Esophagus mucosa (tissue), 1 donor: Measurements from ENCODE around the gene BNC2. TPM values are rescaled to one million over a fixed set of nuclear protein-coding genes. Genes with fewer than 3 reads are reported as not detected.

Source experiments
- ATAC-seq: fragments of 200-7000 bp; cut with Tn5 transposase; one replicate; pipeline ENCODE4 v1.9.1; 2020
- total RNA-seq: library from RNA; stranded (reverse); gene quantifications from one replicate; pipeline ENCODE4 v1.2.4, GENCODE V29; 2023
- donor health status: DM: yes; HTN: yes; CAD: no.

Gene BNC2
- total RNA-seq, 1 donor from 2014 or later: 3.7 TPM

- no peak for ATAC-seq
These were observed 474.1 kb downstream of the BNC2 start for GRCh38 chr9:16396389-16396788.

- no peak for ATAC-seq
These were observed 479.1 kb downstream of the BNC2 start for GRCh38 chr9:16391369-16391768.

- no peak for ATAC-seq
These were observed 483.1 kb downstream of the BNC2 start for GRCh38 chr9:16387382-16387781.

- no peak for ATAC-seq
These were observed 483.7 kb downstream of the BNC2 start for GRCh38 chr9:16386827-16387077.

GRCh38 chr9:16386007-16386826, 484.3 kb downstream of the BNC2 start:
- no peak for ATAC-seq

GRCh38 chr9:16385590-16385989, 484.9 kb downstream of the BNC2 start:
- no peak for ATAC-seq

- no peak for ATAC-seq
These were observed 485.5 kb downstream of the BNC2 start for GRCh38 chr9:16384993-16385392.

DNA sequence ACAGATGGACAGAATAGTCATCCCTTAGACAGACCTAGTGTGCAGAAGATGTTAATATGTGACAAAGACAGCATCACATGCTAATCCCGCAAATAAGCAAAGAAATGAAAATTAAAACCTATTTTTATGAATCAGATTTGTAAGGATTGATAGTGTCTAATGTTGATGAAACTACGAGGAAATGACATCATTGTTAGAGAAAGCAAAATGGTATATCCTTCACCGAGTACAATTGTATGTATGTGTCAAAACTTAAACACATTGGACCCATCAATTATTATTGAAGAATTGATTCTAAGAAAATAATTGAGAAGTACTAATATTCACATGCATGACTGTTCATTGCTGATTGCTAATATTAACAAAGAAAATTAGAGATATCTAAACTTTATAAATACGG, 493.2 kb downstream of the BNC2 start:
- no peak for ATAC-seq

GRCh38 chr9:16371306-16371705, 499.2 kb downstream of the BNC2 start:
- ATAC-seq: no peak

DNA sequence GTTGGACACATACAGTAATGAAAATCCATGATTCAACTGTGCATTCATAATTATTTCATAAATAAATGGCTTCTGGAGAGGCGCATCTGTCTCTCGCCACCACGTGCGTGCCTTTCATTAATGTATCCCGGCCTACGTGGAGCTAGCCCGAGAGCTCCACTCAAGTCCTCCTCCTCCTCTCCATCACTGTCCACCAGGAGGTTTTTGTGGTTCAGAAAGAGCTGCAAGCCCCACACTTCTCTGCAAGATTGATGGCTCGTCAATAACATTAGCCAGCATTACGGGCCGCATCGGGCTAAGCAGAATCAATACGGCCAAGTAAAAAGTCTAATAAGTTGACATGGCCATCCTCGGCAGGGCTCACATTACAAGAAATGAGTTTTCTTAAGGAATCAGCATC, 499.8 kb downstream of the BNC2 start:
- no peak for ATAC-seq

DNA sequence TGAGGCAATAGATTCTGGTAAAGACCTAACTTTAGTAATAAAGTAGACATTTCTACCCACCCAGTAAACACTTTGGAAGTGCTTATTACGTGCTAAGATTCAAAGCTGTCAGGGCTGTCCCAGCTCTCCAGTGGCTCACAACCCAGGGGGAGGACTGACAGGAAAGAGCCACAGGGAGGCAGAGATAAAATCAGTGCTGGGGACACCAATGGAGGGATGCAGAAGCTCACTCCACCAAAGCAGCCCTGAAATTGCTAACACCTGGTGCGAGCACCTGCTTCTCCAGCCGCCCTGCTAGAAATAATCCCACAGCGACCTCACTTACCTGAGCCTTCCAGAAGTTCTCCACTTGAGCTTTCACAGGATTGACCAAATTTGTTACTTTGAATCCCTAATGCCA, 501.0 kb downstream of the BNC2 start:
- ATAC-seq: no peak

GRCh38 chr9:16368237-16369087, 502.0 kb downstream of the BNC2 start:
- no peak for ATAC-seq

GRCh38 chr9:16367605-16368231, 502.8 kb downstream of the BNC2 start:
- no peak for ATAC-seq

DNA sequence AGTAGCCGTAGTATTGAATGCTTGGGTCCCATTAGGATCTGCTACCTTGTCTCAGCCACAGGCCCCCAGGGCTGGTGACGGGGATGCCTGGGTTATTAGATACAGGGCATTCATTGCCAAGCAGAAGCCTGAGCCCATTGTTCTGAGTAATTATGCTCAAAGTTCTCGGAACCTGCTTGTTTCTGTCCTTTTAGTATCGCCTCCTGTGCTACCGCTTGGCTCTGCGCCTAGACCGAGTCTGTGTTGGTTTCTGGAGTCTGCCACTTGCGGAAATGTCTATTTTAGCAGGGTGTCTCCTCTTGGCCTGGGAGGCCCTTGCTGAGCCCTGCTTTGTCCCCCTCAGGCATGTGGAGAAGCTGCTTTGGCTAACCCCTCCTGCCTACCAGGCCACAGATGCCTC, 506.1 kb downstream of the BNC2 start:
- peak; percentile 50 for ATAC-seq

DNA sequence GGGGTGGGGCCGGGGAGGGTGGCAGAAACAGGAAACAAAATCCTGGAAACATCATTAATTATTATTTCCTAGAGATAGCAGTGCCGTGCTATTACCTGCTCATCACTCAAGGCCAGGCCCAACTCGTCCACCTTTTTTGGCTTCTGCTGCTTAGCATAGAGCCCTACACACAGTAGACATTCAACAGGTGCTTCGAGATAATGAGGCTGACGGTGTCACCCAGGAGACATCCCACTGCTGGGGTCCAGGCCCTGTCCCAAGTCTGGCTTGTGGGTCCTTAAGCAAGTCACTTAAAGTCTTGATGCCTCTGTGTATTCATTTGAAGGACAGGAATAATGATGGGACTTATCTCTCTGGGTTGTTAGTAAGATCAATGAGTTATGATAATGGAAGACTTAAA, 506.6 kb downstream of the BNC2 start:
- no peak for ATAC-seq

- ATAC-seq: no peak
These were observed 507.2 kb downstream of the BNC2 start for GRCh38 chr9:16363073-16363781.

DNA sequence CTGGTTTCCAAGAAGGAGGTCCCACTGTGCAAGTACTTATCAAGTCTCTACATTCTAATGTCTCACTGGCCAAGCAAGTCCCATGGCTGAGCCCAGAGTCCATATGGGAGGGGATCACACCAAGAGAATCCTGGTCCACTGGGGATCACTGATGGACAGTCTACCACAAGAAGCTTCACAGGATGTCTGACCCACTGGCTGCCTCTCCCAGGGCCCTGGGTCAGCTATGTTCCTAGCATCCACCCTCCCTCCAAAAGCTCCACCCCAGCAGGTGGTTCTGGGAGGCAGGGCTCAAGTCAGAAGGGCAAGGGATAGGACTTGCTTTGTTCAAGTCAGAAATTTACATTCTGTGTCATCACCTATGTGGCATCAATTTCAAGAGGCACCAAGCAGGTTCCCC, 508.5 kb downstream of the BNC2 start:
- no peak for ATAC-seq

- ATAC-seq: no peak
These were observed 509.4 kb downstream of the BNC2 start for GRCh38 chr9:16361118-16361517.

DNA sequence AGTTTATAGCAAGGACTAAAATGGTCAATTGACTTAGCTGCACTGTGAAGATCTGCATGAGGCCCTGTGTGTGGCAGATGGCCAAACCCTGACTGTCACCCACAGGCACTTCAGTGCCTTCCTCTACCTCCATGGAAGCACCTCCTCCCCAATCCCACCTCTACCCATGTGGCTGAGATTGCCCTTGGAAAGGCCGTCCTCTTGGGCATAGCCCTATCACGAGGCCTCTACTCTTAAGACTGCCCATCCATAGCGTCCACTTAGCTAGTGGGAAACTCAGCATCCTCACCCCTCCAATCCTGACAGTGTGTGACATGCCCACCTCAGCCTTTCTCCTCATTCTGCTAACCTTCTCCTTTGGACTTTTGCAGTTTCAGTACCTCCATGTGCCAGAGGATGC, 510.2 kb downstream of the BNC2 start:
- no peak for ATAC-seq
